Progenitor cell of endocrine pancreas (in vitro differentiated cells): ENCODE measurements around the gene CALU. TPM values are rescaled to one million over a fixed set of nuclear protein-coding genes. Genes with fewer than 3 reads are reported as not detected.
A peak's percentile ranks its signal among the peaks of the same experiment; 100 is the strongest.

Experiments used
- DNase-seq: peaks from one replicate; pipeline ENCODE4 v3.0.0; 2021; ENCODE audit warnings: low spot score; ENCODE audit not compliant: unreplicated experiment
- H3K27ac Mint-ChIP-seq: 2 replicates; pipeline ENCODE4 v1.8.0; 2021; ENCODE audit warnings: mild to moderate bottlenecking, moderate library complexity, mixed read lengths
- H3K27me3 Mint-ChIP-seq: 2 replicates; pipeline ENCODE4 v1.8.0; 2021; ENCODE audit warnings: mixed read lengths
- H3K36me3 Mint-ChIP-seq: 2 replicates; pipeline ENCODE4 v1.8.0; 2022; ENCODE audit warnings: mixed read lengths; ENCODE audit not compliant: insufficient read depth
- H3K4me1 Mint-ChIP-seq: 2 replicates; pipeline ENCODE4 v1.8.0; 2021; ENCODE audit warnings: low read depth, mixed read lengths
- H3K4me3 Mint-ChIP-seq: 2 replicates; pipeline ENCODE4 v1.8.0; 2021; ENCODE audit warnings: low read depth, mild to moderate bottlenecking, moderate library complexity, mixed read lengths
- H3K9me3 Mint-ChIP-seq: 2 replicates; pipeline ENCODE4 v1.8.0; 2021; ENCODE audit warnings: low read depth, mixed read lengths
- CTCF ChIP-seq: fragments of 200-600 bp; sonication (generic); IDR thresholded peaks from one replicate; pipeline ENCODE4 v1.5.0; 2021; ENCODE audit warnings: antibody characterized with exemption, mild to moderate bottlenecking; ENCODE audit not compliant: unreplicated experiment
- total RNA-seq: library from RNA; stranded (reverse); gene quantifications from 2 replicates; pipeline ENCODE4 v1.2.1, GENCODE V29; 2021

CALU gene
- total RNA-seq, 1 donor from 2014 or later = 107 TPM

- Mint-ChIP-seq H3K4me3 (no peak overlapping the region), H3K4me1 (no peaks in the 10 kb centered on the region), H3K27me3 (peaks cover 32% of the 10 kb centered on the region), H3K36me3 (no peaks in the 10 kb centered on the region), H3K27ac (no peak overlapping the region), H3K9me3 (no peaks in the 10 kb centered on the region)
- TF ChIP-seq CTCF = no peak
- no peak for DNase-seq
Measured at GRCh38 chr7:128729494-128729893, 9.7 kb upstream of the CALU start.

GRCh38 chr7:128731184-128731583, 8.0 kb upstream of the CALU start:
- no peak overlapping the region for H3K4me3 Mint-ChIP-seq
- TF ChIP-seq CTCF = no peak
- no peak overlapping the region for H3K27ac Mint-ChIP-seq
- H3K27me3 Mint-ChIP-seq = peaks cover 23% of the 10 kb centered on the region
- no peak for DNase-seq
- no peaks in the 10 kb centered on the region for H3K4me1 Mint-ChIP-seq
- no peaks in the 10 kb centered on the region for H3K9me3 Mint-ChIP-seq
- no peaks in the 10 kb centered on the region for H3K36me3 Mint-ChIP-seq

GRCh38 chr7:128732521-128733277, 6.5 kb upstream of the CALU start:
- no peak for TF ChIP-seq CTCF
- Mint-ChIP-seq H3K4me3 (no peak overlapping the region), H3K36me3 (no peaks in the 10 kb centered on the region), H3K9me3 (no peaks in the 10 kb centered on the region), H3K4me1 (no peaks in the 10 kb centered on the region), H3K27ac (no peak overlapping the region), H3K27me3 (peaks cover 19% of the 10 kb centered on the region)
- DNase-seq = no peak

- Mint-ChIP-seq H3K36me3 (no peaks in the 10 kb centered on the region), H3K9me3 (no peaks in the 10 kb centered on the region), H3K27me3 (peaks cover 18% of the 10 kb centered on the region), H3K4me3 (no peak overlapping the region), H3K27ac (no peak overlapping the region), H3K4me1 (no peaks in the 10 kb centered on the region)
- DNase-seq = no peak
- TF ChIP-seq CTCF = no peak
Measured at GRCh38 chr7:128733278-128733645, 5.9 kb upstream of the CALU start.

- no peak for DNase-seq
- TF ChIP-seq CTCF = no peak
- no peaks in the 10 kb centered on the region for H3K36me3 Mint-ChIP-seq
- H3K4me3 Mint-ChIP-seq = no peak overlapping the region
- H3K27me3 Mint-ChIP-seq = peaks cover 18% of the 10 kb centered on the region
- H3K9me3 Mint-ChIP-seq = no peaks in the 10 kb centered on the region
- peaks cover 4% of the 10 kb centered on the region for H3K4me1 Mint-ChIP-seq
- peak overlapping the region; percentile 5 for H3K27ac Mint-ChIP-seq
Measured at GRCh38 chr7:128734890-128735289, 4.3 kb upstream of the CALU start.
